Thyroid gland (tissue), 4 donors: Measurements from ENCODE around the gene LRRFIP1.

ENCODE experiments used
- CTCF ChIP-seq, 6 experiments: fragments of 200-600 bp in 3 of 6; fragments of 450-650 bp in 3 of 6; sonication (generic) in 3 of 6; IDR thresholded peaks; one replicate each; pipeline ENCODE4 v1.5.1; 2016 to 2019; ENCODE audit warnings: antibody characterized with exemption in 6 of 6, mild to moderate bottlenecking in 2 of 6, inconsistent platforms in 1 of 6, moderate library complexity in 1 of 6
- POLR2A ChIP-seq, 2 donors: fragments of 450-650 bp; IDR thresholded peaks; one replicate each; pipeline ENCODE4 v1.6.1; 2017; ENCODE audit warnings: antibody characterized with exemption in 2 of 2, mild to moderate bottlenecking in 2 of 2, moderate library complexity in 1 of 2

- peak in 1 of 6 experiments; percentile 12 for TF ChIP-seq CTCF (IDR thresholded peaks at IDR 0.05)
- TF ChIP-seq POLR2A (IDR thresholded peaks at IDR 0.05), result no peak
Observed at GRCh38 chr2:237743561-237744269, 116.3 kb downstream of the LRRFIP1 start.
